CD4-positive, alpha-beta T cell treated with Interleukin-6 for 4 hours (primary cell): ENCODE results near the gene SLC25A42.
"Not testable (repeated sequence)": the region's sequence is repeated elsewhere in the genome, so short reads cannot be mapped to it uniquely, and the experiment has no call there.

Experiments used
- DNase-seq: peaks from one replicate; pipeline ENCODE4 v3.0.0-alpha.2; 2020; ENCODE audit warnings: mixed read lengths

The SLC25A42 gene

GRCh38 chr19:19107654-19108053 is 43.9 kb downstream of the SLC25A42 start:
- no peak for DNase-seq

- DNase-seq: no peak
Observed at GRCh38 chr19:19109601-19110000, 45.8 kb downstream of the SLC25A42 start.

- peak; percentile 26 for DNase-seq
Observed at GRCh38 chr19:19110410-19111135, 46.8 kb downstream of the SLC25A42 start.

- DNase-seq: no peak
Observed at GRCh38 chr19:19111136-19111835, 47.5 kb downstream of the SLC25A42 start.

- no peak for DNase-seq
Observed at GRCh38 chr19:19111967-19112580, 48.3 kb downstream of the SLC25A42 start.

- DNase-seq: no peak
Observed at GRCh38 chr19:19113040-19113626, 49.3 kb downstream of the SLC25A42 start.

GRCh38 chr19:19115954-19116353 is 52.2 kb downstream of the SLC25A42 start:
- peak; percentile 61 for DNase-seq

- no peak for DNase-seq
Observed at GRCh38 chr19:19119325-19120237, 55.8 kb downstream of the SLC25A42 start.

GRCh38 chr19:19120308-19121231 is 56.8 kb downstream of the SLC25A42 start:
- DNase-seq: no peak

GRCh38 chr19:19121371-19121770 is 57.6 kb downstream of the SLC25A42 start:
- DNase-seq: no peak

- no peak for DNase-seq
Observed at GRCh38 chr19:19122902-19123301, 59.1 kb downstream of the SLC25A42 start.

GRCh38 chr19:19123386-19123785 is 59.6 kb downstream of the SLC25A42 start:
- DNase-seq: no peak

GRCh38 chr19:19126102-19126501 is 62.3 kb downstream of the SLC25A42 start:
- DNase-seq: no peak

- no peak for DNase-seq
Observed at GRCh38 chr19:19131989-19132388, 68.2 kb downstream of the SLC25A42 start.

- no peak for DNase-seq
Observed at GRCh38 chr19:19132912-19133311, 69.1 kb downstream of the SLC25A42 start.

GRCh38 chr19:19133985-19134384 is 70.2 kb downstream of the SLC25A42 start:
- DNase-seq: no peak

GRCh38 chr19:19134687-19135158 is 70.9 kb downstream of the SLC25A42 start:
- DNase-seq: peak; percentile 55

- DNase-seq: not testable (repeated sequence)
Observed at GRCh38 chr19:19135713-19136112, 71.9 kb downstream of the SLC25A42 start.

GRCh38 chr19:19137556-19138108 is 73.8 kb downstream of the SLC25A42 start:
- no peak for DNase-seq

- DNase-seq: peak; percentile 96
Observed at GRCh38 chr19:19138109-19138981, 74.6 kb downstream of the SLC25A42 start, which contains the start of gene TMEM161A. Gene TMEM161A (minus strand): TSS chr19:19138478. CDS start chr19:19138428, 50 bp downstream.
